Posterior vena cava (tissue), 2 donors: ENCODE data around the gene WDR1. TPM values are rescaled to one million over a fixed set of nuclear protein-coding genes. Genes with fewer than 3 reads are reported as not detected.
"Not testable (repeated sequence)": the region's sequence is repeated elsewhere in the genome, so short reads cannot be mapped to it uniquely, and the experiment has no call there.

Experiments
- DNase-seq: peaks from one replicate; pipeline ENCODE4 v3.0.0-alpha.2; 2020; ENCODE audit warnings: low spot score
- intact Hi-C, 2 donors: fragments of 100-400 bp; cut with DNase I; formaldehyde crosslinking; loops; one replicate each; pipeline versions ENCODE4 v1.14.1 to v1.14.2; 2022 to 2023
- total RNA-seq, 2 donors: library from RNA; stranded (reverse); fragmentation: NEBNext Ultra II Directional; extraction: Animal tissue kit (Norgen Biotek cat#: 25700); gene quantifications; one replicate each; pipeline ENCODE4 v1.2.1, GENCODE V29; 2021
- donor health status: DM: yes; HTN: yes; CAD: no.
- donor health status: DM: yes; HTN: yes; CAD: no.

Gene WDR1
- total RNA-seq, 2 donors from 2014 or later, result 575 to 698 TPM

DNA sequence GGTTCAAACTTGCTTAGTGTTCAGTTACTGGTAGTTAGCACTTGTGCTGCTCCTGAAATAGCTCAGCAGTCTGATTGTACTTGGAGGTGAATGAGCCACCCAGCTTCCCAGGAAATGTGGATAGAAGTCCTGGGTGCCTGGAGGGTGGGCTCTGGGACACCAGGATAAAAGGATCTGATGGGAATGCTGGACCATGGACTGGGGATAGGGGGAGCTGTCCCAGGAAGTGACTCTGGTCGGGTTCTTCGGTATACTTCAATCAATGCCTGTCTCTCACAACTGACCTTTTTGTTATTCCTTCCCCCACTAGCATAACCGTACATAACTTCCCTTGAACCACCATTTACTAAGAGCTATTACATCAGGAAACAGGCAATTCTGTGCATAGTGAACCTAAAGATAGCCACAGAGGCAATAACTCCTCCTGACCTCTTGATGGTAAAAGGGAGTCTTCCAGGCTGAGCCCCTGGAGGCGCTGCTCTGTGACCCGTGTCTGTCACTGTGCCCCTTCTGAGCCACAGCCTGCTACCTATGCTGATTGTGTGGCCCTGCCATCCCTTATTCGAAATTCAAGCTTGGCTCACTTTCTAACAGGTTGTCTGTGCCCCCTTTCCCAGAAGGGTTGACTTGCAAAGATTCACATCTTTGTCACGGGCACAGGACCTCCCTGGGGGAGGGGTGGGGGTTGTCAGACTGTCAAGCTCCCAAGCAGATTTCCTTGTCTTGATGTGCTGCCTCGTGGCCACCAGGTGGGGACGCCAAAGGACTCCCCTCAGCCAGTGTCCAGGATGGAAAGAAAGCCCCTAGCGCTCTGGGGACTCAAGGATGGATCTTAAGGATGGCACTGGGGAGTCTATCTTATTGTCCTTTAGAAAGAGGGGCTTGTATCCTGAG, 24.5 kb upstream of the WDR1 start:
- intact Hi-C loops, result no loop called here
- DNase-seq, result no peak

DNA sequence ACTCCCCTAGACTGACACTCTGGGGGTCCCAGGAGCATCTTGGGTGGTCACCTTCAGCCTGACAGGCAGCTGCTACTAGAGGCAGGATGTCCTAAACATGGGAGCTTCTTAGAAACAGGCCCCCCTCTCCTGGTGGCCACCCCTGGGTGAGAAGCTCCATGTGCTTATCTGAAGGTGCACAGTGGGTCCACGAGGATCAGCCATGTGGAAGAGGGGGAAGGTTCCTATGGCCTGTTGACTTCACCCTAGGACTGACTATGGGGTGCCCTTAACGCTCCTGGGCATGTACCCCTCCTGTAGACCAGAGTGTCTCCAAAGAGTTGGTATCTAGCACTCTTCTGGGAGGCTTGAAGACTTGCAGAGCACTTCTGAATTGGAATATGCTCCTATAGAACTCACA, 22.9 kb upstream of the WDR1 start:
- DNase-seq, result no peak
- intact Hi-C loops, result no loop called here

DNA sequence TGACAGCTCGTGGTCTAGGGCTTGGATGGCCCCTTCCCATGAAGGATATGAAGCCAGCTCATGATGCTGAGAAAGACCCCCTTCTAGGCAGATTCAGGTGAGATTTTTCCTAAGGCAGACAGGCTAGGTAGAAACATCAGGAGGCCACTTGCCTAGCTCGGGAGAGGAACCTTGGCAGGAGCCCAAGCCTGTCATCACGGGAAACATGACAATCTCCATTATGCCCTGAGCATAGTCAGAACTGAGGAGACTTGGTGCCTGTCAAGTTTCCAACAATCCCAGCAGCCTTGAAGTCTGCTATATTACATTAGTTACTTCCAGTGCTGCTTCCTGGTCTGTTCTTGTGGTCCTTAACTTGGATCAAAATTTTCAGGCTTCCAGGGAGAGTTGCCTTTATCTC, 18.7 kb upstream of the WDR1 start:
- intact Hi-C loops, result no loop called here
- no peak for DNase-seq

DNA sequence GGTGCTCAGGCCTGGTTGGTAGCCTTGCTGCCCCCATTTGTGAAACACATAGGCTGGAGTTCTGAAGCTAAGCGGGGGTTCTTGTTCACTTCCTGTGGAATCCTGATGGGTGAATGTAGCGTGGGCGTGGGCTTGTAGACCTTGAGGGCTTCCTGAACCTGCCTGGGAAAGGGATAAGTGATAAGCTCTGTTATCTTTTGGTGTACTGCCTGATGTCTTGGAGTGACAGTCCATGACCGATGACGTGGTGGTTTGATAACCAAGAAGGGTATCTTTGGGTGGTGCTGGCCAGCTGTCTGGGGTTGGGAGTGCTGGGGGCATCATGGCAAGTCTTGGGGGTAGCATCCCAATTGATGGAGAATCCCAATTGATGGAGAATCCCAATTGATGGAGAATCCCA, 17.5 kb upstream of the WDR1 start:
- DNase-seq, result no peak
- intact Hi-C loops, result no loop called here

DNA sequence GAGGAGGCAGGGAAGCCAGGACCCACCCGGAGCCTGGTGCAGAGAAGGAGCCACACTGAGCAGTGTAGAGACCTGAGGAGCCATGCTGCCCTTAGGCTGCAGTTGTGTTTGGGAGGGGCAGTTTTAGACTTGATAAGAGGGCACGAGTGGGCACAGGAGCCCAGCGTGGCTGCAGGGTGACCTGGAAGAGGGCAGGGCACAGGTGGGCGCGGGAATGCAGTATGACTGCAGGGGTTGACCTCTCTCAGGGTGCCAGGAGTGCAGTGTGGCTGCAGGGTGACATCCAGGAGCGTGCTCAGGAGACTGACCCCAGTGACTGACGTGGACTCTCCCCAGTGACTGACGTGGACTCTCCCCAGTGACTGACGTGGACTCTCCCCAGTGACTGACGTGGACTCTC, 14.6 kb upstream of the WDR1 start:
- DNase-seq, result no peak
- intact Hi-C loops, result no loop called here

DNA sequence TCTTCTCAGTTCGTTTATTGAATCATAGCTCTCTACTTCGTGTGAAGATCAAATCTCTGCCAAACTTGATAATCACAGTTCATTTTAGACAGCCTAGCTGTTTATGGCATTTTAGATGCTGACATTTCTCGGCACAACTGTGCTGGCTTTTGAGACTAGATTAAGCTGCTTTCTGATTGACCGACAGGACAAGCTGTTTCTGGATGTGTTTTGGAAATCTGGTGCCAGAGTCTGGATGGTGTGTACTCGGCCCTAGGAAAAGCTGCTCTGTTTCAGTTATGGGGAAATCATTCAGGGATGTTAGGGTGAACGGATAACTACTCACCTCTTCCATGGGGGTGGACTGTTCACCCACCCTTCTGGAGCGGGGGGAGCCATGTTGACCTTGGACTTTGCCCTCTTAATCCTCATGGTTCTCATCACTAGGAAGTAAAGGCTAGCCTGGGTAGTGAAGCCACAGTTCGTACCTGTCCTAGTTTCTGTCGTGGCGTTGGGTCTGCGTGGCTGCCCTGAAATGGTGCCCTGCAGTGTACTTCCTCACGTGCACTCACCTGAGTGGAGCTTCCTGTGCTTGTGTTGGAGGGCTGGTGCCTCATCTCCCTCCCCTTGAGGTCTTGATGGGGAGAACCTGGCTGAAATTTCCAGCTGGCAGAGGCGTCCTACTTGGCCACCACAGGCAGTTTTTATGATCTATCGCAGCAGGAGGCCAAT, 13.7 kb upstream of the WDR1 start:
- no peak for DNase-seq
- intact Hi-C loops, result no loop called here

DNA sequence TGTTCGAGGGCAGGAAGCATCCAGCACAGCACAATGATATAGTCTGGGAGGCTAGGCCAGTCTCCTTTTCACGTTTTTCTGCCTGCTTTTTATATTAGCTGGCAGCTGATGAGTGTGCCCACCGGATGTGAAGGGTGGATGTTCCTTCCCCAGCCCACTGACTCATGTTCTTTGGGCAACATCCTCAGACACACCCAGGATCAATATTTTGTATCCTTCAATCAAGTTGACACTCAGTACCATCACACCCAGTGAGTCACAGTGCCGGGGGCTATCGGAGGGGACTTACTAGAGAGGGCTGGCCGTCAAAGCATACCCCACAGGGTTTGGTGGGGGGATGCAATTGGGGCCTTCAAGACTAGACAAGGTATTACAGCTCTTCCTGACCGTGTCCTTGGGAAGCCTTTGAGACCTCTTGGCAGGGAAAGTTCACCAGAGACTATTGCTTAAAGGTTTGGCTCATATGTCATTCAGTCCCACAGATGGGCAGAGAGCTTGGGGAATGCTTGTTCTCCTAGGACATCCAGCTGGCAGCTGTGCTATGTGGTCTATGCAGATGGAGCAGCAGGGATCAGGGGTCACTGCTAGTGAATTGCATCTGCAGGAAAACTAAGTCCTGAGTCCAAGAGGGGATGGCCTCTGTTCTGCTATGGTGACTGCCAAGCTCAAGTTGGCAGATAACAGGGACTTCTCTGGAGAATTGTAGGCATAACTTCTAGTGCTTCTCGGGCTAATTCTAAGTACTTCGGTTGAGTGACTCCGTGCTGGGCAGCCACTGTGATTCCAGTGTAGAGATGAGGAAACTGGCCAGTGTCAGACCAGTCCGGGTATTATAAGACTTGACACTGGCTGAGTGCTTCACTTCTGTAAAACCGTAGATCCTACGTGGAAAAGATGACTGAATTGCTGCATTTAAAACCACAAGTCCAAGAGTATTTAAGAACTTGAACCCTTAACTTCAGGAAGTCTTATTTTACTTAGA, 12.9 kb upstream of the WDR1 start:
- intact Hi-C loops, result no loop called here
- DNase-seq, result no peak

DNA sequence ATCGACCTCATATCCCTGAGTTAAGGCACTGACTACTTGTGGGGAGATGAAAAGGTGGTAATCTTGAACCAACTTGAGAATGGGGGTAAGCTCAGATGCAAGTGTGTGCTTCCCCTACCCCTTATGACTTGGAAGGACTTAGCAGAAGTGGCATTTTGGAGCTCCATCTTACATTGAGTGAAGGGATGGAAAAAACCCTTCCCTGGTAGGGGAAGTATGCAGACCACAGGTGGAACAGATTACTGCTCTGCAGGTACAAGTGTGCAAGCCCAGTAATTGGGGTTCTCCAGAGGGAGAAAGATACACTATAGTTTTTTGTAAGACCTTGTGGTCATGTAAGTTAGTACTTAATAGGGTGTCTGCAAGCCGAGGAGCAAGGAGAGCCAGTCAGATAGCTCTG, 12.2 kb upstream of the WDR1 start:
- no peak for DNase-seq
- intact Hi-C loops, result no loop called here

DNA sequence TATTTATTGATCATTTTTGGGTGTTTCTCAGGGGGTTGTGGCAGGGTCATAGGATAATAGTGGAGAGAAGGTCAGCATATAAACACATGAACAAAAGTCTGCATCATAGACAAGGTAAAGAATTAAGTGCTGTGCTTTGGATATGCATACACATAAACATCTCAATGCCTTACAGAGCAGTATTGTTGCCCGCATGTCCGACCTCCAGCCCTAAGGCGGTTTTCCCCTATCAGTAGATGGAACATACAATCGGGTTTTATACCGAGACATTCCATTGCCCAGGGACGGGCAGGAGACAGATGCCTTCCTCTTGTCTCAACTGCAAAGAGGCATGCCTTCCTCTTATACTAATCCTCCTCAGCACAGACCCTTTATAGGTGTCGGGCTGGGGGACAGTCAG, 10.9 kb upstream of the WDR1 start:
- DNase-seq, intact Hi-C loops: not testable (repeated sequence)

DNA sequence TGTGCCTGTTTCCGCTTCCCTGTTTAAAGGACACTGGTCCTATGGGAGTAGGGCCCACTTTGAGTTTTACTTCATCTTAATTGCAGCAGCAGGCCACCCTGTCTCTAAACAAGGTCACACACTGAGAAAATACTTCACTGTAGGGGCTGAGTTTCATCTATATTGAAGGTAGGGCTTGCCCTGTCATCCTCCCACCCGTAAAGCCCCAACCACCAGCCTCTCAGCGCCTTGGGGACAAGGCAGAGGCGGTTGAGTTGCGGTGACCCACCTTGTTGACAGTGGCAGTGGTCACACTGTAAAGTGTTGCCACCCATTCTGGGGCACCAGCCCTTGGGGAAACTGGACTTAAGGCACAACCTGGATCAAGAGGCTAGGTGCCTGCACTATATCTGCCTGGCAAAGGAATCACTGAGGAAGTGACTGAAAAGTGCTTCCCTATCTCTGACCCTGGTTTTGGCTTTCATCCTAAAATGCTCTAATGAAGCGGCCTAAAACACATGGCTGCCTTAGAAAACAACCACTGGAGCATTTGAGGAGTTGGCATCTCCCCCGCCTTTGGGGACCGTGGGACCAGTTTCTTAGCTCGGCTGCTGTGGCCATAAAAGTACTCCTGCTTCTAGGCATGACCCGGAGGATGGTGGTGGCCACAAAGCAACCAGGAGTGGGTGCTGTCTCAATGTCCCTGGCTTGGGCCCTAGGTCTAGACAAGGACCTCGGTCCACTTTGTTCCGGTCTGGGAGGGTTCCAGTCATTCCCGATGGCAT, 7.8 kb upstream of the WDR1 start:
- no peak for DNase-seq
- intact Hi-C loops, result no loop called here

DNA sequence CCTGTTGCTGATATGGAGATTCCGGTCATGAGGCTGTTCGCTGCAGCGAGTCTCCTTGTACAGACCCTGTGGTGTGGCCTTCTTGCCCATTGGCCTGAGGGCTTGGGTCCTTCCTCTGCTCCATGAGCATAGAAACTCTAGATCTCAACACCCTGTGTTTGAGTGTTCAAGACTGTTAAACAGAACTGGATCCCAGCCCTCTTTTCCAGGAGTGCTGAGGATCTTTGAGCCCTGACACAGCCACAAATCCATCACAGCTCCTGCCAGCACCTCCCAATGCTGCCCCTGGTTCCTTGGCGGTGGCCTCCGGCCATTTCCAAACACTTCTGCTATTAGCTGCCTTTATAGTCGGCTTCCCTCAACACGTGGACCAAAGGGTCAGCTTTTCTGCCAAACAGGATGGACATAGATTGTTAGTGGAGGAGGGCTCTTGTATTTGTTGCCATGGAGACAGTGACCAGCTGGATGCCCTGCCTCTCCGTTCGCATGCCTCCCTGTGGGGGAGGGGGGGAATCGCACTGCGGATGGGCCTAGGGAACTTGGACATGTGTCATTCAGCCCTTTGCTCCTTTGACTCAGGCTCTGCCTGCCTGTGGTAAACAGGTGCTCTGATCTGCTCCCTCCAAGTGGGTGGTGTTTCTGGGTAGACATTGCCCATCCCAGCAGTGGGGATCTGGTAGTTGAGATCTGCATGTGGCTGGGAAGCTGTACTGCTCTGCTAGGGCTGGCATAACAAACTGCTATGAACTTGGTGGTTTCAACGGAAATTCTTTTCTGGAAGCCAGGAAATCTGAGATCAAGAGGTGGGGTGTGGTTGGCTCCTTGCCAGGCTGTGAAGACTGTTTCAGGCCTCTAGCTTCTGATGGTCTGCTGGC, 6.9 kb upstream of the WDR1 start:
- DNase-seq, result no peak
- intact Hi-C loops, result no loop called here

DNA sequence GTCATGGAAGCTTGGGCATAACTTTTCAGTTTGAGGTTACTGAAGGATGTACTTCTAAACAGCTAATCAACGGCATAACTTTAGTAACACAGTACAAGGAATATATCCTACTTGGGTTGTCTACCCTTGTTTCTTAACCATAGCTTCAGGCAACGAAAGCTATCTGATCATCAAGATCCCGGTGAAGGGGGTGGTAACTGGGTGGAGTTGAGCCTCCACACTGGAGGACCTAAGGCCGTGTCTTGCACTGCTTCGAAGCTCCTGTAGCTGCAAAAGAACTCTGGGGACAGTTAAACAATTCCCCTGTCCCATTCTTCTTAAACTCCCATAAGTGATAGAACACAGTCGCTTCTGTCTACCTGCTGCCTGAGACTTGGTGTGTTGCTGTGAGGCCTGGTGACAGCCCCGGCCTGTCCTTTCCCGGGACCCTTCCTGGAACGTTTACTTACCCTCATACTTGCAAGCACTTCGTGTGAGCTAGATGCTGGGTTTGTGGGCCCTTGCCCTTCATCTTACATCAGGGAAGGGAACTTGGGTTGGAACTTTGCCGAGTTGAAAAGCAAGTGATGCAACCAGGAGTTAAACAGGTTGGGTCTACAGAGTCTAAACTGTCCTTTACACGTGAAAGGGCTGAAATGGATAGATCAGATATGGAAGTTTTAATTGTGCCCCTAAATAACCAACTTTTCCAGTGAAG, 5.8 kb upstream of the WDR1 start:
- intact Hi-C loops, result no loop called here
- DNase-seq, result no peak

DNA sequence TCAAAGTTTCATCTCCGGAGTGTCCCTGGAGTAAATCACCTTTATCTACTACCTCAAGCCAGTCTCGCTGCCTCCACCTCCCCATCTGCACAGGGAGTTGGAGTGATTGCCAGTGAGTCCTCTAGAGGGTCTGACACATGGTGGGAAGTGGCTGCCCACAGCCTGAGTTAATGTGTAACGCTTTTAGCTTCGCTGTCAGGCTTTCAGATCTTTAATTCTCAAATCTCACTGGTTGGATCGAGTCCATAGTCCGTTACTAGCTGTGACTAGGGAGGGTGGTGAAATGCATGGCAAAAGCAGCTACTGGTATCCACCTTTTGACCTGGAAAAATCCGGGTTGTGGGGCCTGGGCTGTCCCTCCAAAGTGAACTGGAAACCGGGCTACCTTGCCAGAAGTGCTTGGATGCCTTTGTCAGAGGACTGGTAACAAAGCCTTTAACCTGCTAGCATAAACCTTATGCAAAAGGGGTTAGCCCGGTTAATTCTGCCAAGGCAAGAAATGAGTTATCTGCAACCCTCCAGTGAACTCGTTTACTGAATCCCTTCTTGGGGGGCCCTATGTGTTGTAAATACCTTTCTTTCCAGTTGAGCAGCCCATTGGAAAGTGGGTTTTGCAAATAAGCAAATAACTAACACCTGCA, 5.1 kb upstream of the WDR1 start:
- DNase-seq, result no peak
- intact Hi-C loops, result no loop called here

DNA sequence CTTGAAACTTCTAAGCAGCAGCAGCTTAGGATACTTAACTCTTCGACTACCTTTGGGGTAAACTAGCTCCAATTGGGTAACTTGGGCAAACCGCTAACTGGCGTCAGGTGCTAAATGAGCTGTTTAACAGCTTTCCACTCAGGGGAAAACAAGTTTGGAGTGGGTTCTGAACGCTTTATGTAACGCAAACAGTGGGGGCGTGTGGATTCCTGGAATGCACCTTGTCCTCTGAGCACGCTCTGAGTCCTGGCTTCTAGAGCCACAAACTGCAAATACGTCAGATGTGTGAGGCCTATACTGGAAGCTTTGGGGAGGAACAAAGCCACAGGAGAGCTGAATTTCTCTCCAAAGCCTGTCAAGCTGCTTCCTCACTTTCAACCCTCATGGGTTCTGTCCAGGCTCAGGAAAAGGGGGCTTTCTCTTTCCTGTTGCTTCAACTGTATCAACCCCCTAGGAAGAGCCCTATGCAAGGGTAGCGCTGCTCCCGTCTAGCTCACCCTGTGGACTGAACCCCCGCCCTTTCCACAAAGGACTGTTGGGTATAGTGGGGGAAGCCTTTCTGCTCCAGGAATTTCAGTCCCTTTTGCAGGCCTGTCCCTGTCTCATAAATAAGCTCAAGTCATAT, 4.5 kb upstream of the WDR1 start:
- no peak for DNase-seq
- intact Hi-C loops, result no loop called here

DNA sequence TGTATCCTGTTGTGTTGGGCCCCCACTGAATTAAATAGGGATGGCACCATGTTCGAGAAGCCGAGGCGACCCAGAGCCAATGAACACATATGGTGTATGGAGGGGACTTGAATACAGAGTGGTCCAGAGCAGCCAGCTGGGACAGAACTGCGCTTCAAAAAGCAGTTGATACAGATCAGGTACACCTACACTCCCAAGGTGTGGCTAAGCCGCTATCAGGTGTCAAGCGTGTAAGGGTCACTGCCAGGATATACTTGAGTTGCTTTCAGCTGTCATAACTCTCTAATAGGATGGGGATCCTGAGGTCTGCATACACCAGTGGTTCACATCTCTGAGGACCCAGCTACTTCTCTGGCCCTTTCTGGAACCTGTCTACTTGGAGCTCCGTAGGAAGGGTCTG, 3.2 kb upstream of the WDR1 start:
- intact Hi-C loops, result no loop called here
- DNase-seq, result no peak

DNA sequence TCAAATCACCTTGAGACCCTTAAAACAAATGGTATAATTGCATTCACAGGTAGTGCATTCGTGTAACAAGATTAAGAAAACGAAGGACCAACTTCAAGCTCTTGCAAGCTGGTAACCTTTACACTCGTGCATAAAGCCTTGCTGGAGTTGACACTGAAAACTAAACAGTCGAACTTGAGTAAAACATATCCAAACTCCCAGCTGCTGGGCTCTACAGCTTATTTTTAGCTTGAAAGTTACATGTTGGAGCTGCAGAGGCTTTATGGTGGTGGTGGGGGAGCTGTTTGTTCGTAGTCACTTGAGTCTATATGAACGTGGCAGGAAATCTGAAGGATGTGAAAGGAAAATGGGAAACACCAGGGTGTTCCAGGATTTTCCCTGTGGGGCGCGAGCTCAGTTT, 2.7 kb upstream of the WDR1 start:
- intact Hi-C loops, result no loop called here
- DNase-seq, result no peak
